ENCODE results near the gene PLN.

PLN gene

GRCh38 chr6:118522422-118522821 lies 25.7 kb upstream of the PLN start:
- no peak for TF ChIP-seq CTCF (IDR thresholded peaks at IDR 0.05; ENCODE audit: low read depth, low read length)
- no peak overlapping the region for H3K4me3 ChIP-seq (ENCODE audit: low read depth, low read length)
- no peak for DNase-seq (ENCODE audit: low read depth, low spot score)
- in situ Hi-C loops (cut with HindIII; ENCODE audit: low sequenced_read_pairs), result no loop called here

DNA sequence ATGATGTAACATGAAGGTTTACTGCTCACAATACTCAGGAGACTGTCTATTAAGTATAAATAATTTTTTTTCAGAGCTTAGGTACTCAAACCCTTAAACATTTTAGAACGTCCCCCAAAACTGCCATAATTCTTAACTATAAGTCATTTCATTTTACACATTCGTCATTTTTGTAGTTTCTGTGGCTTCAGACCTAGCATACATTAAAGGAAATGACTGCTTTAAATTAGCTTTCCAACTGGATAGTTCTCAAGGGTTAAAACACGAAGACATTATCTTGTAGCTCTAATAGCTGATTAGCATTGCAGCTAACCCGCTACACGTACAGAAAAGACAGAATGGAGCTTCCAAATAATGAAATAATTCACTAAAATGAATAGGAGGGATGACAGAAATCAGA lies 24.9 kb upstream of the PLN start:
- DNase-seq (ENCODE audit: low read depth, low spot score), result no peak
- TF ChIP-seq CTCF (IDR thresholded peaks at IDR 0.05; ENCODE audit: low read depth, low read length), result no peak
- no peak overlapping the region for H3K4me3 ChIP-seq (ENCODE audit: low read depth, low read length)
- in situ Hi-C loops (cut with HindIII; ENCODE audit: low sequenced_read_pairs), result no loop called here

DNA sequence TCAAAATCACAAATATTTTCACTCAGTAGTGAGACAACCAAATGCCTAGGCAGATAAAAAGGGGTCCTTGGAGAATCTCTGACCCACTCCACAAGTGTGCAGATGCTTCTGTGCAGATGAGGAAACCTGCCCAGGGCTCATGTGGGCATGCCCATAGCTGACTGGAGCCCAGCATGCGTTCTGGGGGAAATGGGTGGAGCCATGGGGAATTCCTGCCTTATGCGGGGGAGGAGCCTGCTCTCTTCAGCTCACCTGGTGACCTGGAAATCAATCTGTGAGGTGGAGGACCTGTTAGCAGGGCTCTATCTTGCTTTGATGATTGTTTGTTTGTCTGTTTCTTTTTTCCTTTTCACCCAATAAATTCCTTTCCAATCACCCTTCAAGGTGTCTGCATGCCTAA lies 23.4 kb upstream of the PLN start:
- in situ Hi-C loops (cut with HindIII; ENCODE audit: low sequenced_read_pairs), result no loop called here
- H3K4me3 ChIP-seq (ENCODE audit: low read depth, low read length), result no peak overlapping the region
- TF ChIP-seq CTCF (IDR thresholded peaks at IDR 0.05; ENCODE audit: low read depth, low read length), result no peak
- no peak for DNase-seq (ENCODE audit: low read depth, low spot score)

DNA sequence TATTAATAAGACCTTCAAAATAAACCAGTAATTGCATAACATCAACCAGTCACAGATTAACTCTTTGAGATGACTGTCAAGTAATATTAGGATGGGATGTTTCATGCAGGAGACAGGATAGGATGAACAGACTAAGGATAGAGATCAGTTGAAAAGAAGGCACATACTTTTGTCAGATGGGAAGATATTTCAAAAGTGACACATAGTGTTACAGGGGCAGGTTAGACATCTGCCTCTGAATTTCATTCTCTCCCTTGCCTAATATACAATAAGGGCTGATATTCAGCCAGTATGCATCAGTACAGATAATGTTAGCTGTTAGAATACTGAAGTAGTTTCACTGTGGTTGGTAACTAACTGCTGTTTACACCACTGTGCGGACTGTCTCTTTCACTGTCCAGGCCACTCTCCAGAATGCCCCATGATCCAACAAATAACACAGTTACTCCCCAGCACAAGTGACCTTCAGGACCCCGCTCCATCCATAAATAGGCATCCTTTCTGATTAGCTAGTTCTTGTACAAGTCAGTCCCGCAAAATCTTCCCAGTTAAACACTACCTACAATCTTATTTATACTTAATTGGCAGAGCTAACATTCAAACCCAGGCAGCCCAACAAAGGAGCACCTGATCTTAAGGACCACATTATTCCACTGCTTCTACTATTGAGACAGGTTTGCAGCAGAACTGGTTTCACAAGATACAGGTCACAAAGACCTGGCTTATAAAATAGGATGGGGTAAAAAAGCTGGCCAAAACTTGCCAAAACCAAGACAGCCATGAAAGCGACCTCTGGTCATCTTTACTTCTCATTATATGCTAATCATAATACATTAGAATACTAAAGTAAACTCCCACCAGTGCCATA lies 21.9 kb upstream of the PLN start:
- no peak for DNase-seq (ENCODE audit: low read depth, low spot score)
- no peak for TF ChIP-seq CTCF (IDR thresholded peaks at IDR 0.05; ENCODE audit: low read depth, low read length)
- no peak overlapping the region for H3K4me3 ChIP-seq (ENCODE audit: low read depth, low read length)
- in situ Hi-C loops (cut with HindIII; ENCODE audit: low sequenced_read_pairs), result no loop called here

DNA sequence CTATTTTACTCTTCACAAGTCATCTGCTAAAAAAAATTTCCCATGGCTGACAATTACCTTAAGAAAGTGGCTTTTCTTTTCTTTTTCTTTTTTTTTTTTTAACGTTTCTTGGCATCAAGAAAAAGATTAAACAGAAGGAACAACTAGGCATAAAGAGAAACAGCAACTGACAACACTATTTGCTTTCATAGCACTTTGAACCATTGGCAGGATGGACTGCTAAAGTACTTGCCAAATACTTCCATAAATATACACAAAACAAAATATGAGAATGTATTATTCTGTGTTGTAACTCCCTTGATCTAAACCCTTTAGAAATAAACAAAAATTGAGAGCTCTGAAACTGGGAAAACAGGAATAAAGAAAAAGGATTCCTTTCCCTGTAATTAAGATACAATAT lies 20.0 kb upstream of the PLN start:
- in situ Hi-C loops (cut with HindIII; ENCODE audit: low sequenced_read_pairs), result no loop called here
- DNase-seq (ENCODE audit: low read depth, low spot score), result no peak
- no peak overlapping the region for H3K4me3 ChIP-seq (ENCODE audit: low read depth, low read length)
- TF ChIP-seq CTCF (IDR thresholded peaks at IDR 0.05; ENCODE audit: low read depth, low read length), result no peak

- no peak for DNase-seq (ENCODE audit: low read depth, low spot score)
- in situ Hi-C loops (cut with HindIII; ENCODE audit: low sequenced_read_pairs), result no loop called here
- H3K4me3 ChIP-seq (ENCODE audit: low read depth, low read length), result no peak overlapping the region
- TF ChIP-seq CTCF (IDR thresholded peaks at IDR 0.05; ENCODE audit: low read depth, low read length), result no peak
Measured at GRCh38 chr6:118529756-118530155, 18.3 kb upstream of the PLN start.
